Skeletal muscle tissue (tissue), 4 donors: ENCODE measurements around the gene NEU2. TPM values are rescaled to one million over a fixed set of nuclear protein-coding genes. Genes with fewer than 3 reads are reported as not detected.

Experiments used
- H3K27ac ChIP-seq: one replicate; pipeline ENCODE4 v1.7.0; 2013; ENCODE audit warnings: mild to moderate bottlenecking, low read depth, low read length, inconsistent platforms
- H3K27me3 ChIP-seq, 3 donors: one replicate each; pipeline ENCODE4 v1.7.0; 2013; ENCODE audit warnings: low read length in 3 of 3; ENCODE audit not compliant: control insufficient read depth in 3 of 3, insufficient read depth in 3 of 3
- H3K36me3 ChIP-seq, 3 donors: one replicate each; pipeline ENCODE4 v1.7.0; 2013; ENCODE audit warnings: low read length in 3 of 3; ENCODE audit not compliant: control insufficient read depth in 3 of 3, insufficient read depth in 3 of 3
- H3K4me1 ChIP-seq, 3 donors: one replicate each; pipeline ENCODE4 v1.7.0; 2013; ENCODE audit warnings: low read length in 3 of 3, mild to moderate bottlenecking in 3 of 3; ENCODE audit not compliant: control insufficient read depth in 3 of 3, insufficient read depth in 3 of 3
- H3K4me3 ChIP-seq, 3 donors: one replicate each; pipeline ENCODE4 v1.7.0; 2013; ENCODE audit warnings: low read length in 3 of 3
- H3K9ac ChIP-seq, 3 donors: one replicate each; pipeline ENCODE4 v1.7.0; 2013; ENCODE audit warnings: low read length in 3 of 3, mild to moderate bottlenecking in 3 of 3, moderate library complexity in 2 of 3, low read depth in 1 of 3
- H3K9me3 ChIP-seq, 3 donors: one replicate each; pipeline ENCODE4 v1.7.0; 2013; ENCODE audit warnings: low read length in 3 of 3; ENCODE audit not compliant: control insufficient read depth in 3 of 3
- total RNA-seq: library from RNA; depleted of rRNA; stranded (reverse); fragments of >200 nt; gene quantifications from one replicate; pipeline ENCODE4 v1.2.3, GENCODE V29; 2014
- donor health status: Osteomylitis.

NEU2 gene
- total RNA-seq, 1 donor from 2014 or later: not detected

DNA sequence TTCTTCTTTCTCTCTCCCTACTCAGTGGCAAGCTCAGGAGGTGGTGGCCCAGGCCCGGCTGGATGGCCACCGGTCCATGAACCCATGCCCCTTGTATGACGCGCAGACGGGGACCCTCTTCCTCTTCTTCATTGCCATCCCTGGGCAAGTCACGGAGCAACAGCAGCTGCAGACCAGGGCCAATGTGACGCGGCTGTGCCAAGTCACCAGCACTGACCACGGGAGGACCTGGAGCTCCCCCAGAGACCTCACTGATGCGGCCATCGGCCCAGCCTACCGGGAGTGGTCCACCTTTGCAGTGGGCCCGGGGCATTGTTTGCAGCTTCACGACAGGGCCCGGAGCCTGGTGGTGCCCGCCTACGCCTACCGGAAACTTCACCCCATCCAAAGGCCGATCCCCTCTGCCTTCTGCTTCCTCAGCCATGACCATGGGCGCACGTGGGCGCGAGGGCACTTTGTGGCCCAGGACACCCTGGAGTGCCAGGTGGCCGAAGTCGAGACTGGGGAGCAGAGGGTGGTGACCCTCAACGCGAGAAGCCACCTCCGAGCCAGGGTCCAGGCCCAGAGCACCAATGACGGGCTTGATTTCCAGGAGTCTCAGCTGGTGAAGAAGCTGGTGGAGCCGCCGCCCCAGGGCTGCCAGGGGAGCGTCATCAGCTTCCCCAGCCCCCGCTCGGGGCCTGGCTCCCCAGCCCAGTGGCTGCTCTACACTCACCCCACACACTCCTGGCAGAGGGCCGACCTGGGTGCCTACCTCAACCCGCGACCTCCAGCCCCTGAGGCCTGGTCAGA, 1.8 kb downstream of the NEU2 start:
- Histone ChIP-seq H3K4me1 (no peaks in the 10 kb centered on the region), H3K4me3 (no peak overlapping the region), H3K9ac (no peak overlapping the region), H3K36me3 (no peaks in the 10 kb centered on the region), H3K27me3 (no peaks in the 10 kb centered on the region), H3K9me3 (peaks cover 0 to 3% (median 0%) of the 10 kb centered on the region in 3 donors), H3K27ac (no peak overlapping the region)

DNA sequence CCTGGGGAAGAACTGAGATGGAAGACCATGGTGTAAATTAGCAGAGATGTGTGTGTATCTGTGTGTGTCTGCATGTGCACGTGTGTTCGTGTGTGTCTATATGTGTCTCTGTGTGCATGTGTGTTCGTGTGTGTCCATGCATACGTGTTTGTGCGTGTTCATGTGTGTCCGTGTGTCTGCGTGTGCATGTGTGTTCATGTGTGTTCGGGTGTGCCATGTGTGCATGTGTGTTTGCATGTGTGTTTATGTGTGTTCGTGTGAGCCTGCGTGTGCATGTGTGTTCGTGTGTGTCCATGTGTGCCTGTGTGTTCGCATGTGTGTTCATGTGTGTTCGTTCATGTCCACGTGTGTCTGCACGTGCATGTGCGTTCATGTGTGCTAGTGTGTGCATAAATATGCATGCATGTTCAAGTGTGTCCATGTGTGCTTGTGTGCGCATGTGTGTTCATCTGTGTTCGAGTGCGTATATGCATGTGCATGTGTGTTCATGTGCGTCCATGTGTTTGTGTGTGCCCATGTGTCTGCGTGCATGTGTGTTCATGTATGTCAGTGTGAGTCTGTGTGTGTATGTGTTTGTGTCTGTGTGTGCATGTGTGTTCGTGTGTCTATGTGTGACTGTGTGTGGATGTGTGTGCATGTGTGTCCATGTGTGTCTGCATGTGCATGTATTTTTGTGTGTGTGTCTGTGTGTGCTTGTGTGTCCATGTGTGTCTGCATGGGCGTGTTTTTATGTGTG, 3.1 kb downstream of the NEU2 start:
- peaks cover 0 to 3% (median 0%) of the 10 kb centered on the region in 3 donors for H3K9me3 ChIP-seq
- no peak overlapping the region for H3K9ac ChIP-seq
- H3K27ac ChIP-seq: no peak overlapping the region
- H3K27me3 ChIP-seq: no peaks in the 10 kb centered on the region
- H3K36me3 ChIP-seq: no peaks in the 10 kb centered on the region
- H3K4me3 ChIP-seq: no peak overlapping the region
- no peaks in the 10 kb centered on the region for H3K4me1 ChIP-seq

DNA sequence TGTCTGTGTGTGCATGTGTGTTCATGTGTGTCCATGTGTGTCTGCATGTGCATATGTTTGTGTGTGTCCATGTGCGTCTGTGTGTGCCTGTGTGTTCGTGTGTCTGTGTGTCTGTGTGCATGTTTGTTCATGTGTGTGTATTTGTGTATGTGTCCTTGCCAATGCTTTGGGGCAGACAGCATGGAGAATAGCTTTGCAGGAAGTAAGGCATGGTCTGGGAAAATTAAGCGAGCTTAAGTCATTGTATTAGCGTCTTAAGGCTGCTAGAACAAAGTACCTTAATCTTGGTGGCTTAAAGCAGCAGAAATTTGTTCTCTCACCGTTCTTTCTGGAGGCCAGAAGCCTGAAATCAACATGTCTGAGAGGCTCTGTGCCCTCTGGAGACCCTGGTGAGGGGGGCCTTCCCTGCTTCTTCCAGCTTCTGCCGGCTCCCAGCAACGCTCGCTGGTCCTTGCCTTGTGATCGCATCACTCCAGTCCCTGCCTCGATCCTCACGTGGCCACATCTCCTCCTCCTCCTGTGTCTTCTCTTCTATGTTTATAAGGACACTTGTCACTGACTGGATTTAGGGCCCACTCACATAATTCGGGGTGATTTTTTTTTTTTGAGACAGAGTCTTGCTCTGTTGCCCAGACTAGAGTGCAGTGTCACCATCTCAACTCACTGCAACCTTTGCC, 3.8 kb downstream of the NEU2 start:
- Histone ChIP-seq H3K4me3 (no peak overlapping the region), H3K36me3 (no peaks in the 10 kb centered on the region), H3K27me3 (no peaks in the 10 kb centered on the region), H3K9me3 (peaks cover 0 to 3% (median 0%) of the 10 kb centered on the region in 3 donors), H3K27ac (no peak overlapping the region), H3K4me1 (no peaks in the 10 kb centered on the region), H3K9ac (no peak overlapping the region)

DNA sequence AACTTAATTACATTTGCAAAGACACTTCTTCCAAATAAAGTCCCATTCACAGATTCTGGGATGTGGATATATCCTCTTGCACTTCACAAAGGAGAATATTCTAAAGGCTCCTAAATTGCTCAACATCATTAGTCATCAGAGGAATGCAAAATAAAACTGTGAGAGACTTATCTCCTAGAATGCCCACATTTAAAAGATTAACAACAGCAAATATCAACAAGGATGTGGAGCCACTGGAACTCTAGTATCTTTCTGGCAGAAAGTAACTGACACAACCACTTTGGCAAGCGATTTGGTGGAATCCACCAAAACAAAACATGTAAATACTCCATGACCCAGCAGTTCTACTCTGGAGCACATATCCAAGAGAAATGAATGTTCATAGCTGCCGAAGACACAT, 4.6 kb downstream of the NEU2 start:
- Histone ChIP-seq H3K4me1 (no peaks in the 10 kb centered on the region), H3K9ac (no peak overlapping the region), H3K9me3 (peaks cover 0 to 3% (median 0%) of the 10 kb centered on the region in 3 donors), H3K27me3 (no peaks in the 10 kb centered on the region), H3K4me3 (no peak overlapping the region), H3K27ac (no peak overlapping the region), H3K36me3 (no peaks in the 10 kb centered on the region)

DNA sequence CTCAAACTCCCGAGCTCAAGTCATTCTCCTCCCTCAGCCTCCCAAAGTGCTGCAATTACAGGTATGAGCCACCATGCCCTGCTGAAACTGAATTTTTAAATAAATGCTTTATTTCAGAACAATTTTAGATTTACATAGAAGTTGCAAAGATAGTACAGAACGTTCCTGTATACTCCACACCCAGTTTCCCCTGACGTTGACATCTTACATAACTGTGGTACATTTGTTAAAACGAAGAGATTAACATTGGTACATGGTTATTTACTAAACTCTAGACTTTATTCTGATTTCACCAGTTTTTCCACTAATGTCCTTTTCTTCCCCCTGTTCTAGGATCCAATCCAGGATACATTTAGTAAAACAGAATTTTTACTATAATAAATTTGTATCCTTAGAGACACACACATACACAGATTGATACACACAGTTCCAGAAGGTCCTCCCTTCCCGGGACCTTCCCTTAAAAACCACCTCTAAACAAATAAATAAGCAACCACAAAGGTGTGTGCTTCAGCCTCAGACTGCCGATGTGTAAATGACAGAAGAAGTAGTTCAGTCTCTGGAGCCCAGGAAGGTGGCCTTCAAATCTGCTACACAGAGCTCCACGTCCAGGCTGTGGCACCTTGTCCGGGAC, 6.9 kb downstream of the NEU2 start:
- Histone ChIP-seq H3K36me3 (no peaks in the 10 kb centered on the region), H3K4me3 (no peak overlapping the region), H3K4me1 (no peaks in the 10 kb centered on the region), H3K27me3 (no peaks in the 10 kb centered on the region), H3K9me3 (peaks cover 0 to 3% (median 0%) of the 10 kb centered on the region in 3 donors), H3K9ac (no peak overlapping the region), H3K27ac (no peak overlapping the region)

DNA sequence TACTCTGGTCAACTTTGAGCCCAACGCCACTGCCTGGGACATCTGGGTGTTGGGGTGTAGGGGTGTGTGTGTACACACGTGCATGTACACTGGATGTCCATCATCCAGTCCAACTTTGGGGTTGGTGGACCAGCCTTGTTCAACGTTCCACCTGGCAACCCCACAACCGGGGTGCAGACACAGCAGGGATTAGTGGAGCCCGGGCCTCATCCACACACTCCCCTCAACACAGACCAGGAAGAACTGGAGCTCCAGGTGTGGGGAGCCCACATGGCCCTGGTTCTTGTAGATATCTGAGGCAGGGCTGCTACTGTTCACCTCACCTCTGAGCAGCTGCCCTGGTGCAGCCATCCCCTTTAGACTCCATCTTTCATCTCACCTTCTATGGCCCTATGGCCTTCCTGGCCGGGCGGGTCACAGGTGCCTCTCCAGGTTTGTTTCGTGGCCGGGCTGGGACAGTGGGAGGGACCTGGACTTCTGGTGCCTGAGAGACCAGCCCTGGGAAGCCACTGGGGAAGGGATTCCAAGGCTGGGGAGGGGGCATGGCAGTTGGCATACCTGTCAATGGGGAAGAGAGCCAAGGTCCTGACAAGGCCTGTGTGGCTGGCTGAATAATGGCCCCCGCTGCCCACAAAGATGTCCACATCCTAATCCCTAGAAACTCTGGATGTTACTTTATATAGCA, 7.5 kb downstream of the NEU2 start:
- Histone ChIP-seq H3K9ac (no peak overlapping the region), H3K27me3 (no peaks in the 10 kb centered on the region), H3K4me3 (no peak overlapping the region), H3K27ac (no peak overlapping the region), H3K4me1 (no peaks in the 10 kb centered on the region), H3K9me3 (peaks cover 0 to 3% (median 0%) of the 10 kb centered on the region in 3 donors), H3K36me3 (no peaks in the 10 kb centered on the region)

DNA sequence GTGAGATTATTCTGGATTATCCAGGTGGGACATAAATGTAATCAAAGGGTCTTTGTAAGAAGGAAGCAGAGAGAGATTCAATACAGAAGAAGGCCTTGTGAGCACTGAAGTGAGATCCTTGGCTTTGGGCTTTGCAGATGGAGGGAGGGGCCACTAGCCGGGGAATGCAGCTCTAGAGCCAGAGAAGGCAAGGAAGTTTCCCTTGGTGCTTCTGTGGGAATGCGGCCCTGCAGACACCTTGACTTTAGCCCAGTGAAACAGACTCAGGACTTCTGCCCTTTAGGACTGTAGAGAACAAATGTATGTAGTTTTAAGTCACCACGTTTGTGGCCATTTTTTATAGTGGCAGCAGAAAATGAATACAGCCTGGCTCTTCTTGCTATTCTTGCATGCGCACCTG, 8.1 kb downstream of the NEU2 start:
- Histone ChIP-seq H3K9me3 (peaks cover 0 to 2% (median 0%) of the 10 kb centered on the region in 3 donors), H3K27ac (no peak overlapping the region), H3K9ac (no peak overlapping the region), H3K27me3 (no peaks in the 10 kb centered on the region), H3K4me1 (no peaks in the 10 kb centered on the region), H3K36me3 (no peaks in the 10 kb centered on the region), H3K4me3 (no peak overlapping the region)

DNA sequence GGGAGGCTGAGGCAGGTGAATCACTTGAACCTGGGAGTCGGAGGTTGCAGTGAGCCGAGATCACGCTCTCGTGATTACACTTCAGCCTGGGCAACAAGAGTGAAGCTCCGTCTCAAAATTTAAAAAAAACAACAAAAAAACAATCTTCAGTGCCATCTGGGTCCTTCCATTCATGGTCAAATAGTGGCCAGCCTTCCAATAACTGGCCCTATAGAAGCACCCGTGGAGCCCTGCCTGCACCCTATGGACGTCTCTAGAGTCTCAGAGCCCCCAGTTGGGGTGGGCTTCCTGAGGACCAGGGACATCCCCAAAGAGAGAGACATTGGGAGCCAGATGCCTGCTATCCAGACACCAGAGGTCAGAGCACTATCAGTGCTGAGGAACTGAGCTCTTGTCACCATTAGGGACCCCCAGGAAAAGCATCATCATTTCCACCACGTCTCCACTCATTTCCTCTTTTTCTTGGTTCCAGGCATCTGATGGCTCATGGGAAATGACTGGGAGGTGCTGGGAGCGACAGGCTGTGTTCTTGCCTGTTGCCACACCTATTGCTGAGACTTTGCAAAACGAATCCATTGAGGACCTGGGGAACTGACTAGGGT, 9.4 kb downstream of the NEU2 start:
- H3K9ac ChIP-seq: no peak overlapping the region
- no peaks in the 10 kb centered on the region for H3K4me1 ChIP-seq
- H3K27ac ChIP-seq: no peak overlapping the region
- no peaks in the 10 kb centered on the region for H3K9me3 ChIP-seq
- H3K36me3 ChIP-seq: no peaks in the 10 kb centered on the region
- H3K27me3 ChIP-seq: no peaks in the 10 kb centered on the region
- H3K4me3 ChIP-seq: no peak overlapping the region

DNA sequence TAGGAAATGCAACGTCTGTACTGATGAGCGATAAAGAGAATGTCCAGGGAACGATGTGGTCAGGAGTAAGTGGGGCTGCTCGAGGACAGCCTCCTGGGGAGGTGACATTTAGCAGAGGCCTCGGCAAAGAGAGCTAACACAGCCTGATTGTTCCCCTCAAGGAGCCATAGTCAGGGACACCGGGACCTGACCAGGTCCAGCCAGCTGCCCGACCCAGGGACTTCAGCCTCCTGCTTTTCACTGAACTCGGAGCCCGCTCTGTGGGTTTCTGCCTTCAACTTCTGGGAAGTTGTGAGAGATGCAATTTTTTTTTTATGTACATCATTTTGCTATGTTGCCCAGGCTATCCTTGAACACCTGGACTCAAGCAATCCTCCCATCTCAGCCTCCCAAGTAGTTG, 10.1 kb downstream of the NEU2 start:
- H3K4me1 ChIP-seq: no peaks in the 10 kb centered on the region
- H3K4me3 ChIP-seq: no peak overlapping the region
- peaks cover 0 to 2% (median 0%) of the 10 kb centered on the region in 3 donors for H3K27me3 ChIP-seq
- no peaks in the 10 kb centered on the region for H3K9me3 ChIP-seq
- no peak overlapping the region for H3K27ac ChIP-seq
- H3K36me3 ChIP-seq: no peaks in the 10 kb centered on the region
- no peak overlapping the region for H3K9ac ChIP-seq
